Neutrophil (primary cell): ENCODE measurements around the gene PDZD11.

Source experiments
- H3K27ac ChIP-seq: fragments of 200-600 bp; sonication (generic); 2 replicates; pipeline ENCODE4 v1.5.1; 2016; ENCODE audit warnings: mild to moderate bottlenecking, moderate library complexity
- H3K27me3 ChIP-seq: fragments of 200-600 bp; sonication (generic); 2 replicates; pipeline ENCODE4 v1.6.0; 2016; ENCODE audit warnings: mild to moderate bottlenecking
- H3K36me3 ChIP-seq: fragments of 200-600 bp; sonication (generic); 2 replicates; pipeline ENCODE4 v1.5.1; 2017
- H3K4me1 ChIP-seq, 2 experiments: fragments of 200-600 bp in 1 of 2; sonication (generic) in 1 of 2; 1 replicate in 1 of 2; 2 replicates in 1 of 2; pipeline versions ENCODE4 v1.5.1 to v1.6.1; 2013 to 2016; ENCODE audit warnings: low read depth in 1 of 2, low read length in 1 of 2, mild to moderate bottlenecking in 1 of 2, moderate library complexity in 1 of 2; ENCODE audit not compliant: control insufficient read depth in 1 of 2, insufficient read depth in 1 of 2
- H3K4me3 ChIP-seq, 2 experiments: fragments of 200-600 bp in 1 of 2; sonication (generic) in 1 of 2; 1 replicate in 1 of 2; 2 replicates in 1 of 2; pipeline ENCODE4 v1.5.1; 2013 to 2016; ENCODE audit warnings: low read depth in 1 of 2, low read length in 1 of 2, mild to moderate bottlenecking in 1 of 2, moderate library complexity in 1 of 2
- H3K9me3 ChIP-seq: fragments of 200-600 bp; sonication (generic); 2 replicates; pipeline ENCODE4 v1.5.1; 2016
- TF ChIP-seq, protein P1 (sequence below): fragments of 200-600 bp; sonication (generic); IDR thresholded peaks from 2 replicates; pipeline ENCODE4 v1.5.1; 2016; ENCODE audit warnings: antibody characterized with exemption

The PDZD11 gene

DNA sequence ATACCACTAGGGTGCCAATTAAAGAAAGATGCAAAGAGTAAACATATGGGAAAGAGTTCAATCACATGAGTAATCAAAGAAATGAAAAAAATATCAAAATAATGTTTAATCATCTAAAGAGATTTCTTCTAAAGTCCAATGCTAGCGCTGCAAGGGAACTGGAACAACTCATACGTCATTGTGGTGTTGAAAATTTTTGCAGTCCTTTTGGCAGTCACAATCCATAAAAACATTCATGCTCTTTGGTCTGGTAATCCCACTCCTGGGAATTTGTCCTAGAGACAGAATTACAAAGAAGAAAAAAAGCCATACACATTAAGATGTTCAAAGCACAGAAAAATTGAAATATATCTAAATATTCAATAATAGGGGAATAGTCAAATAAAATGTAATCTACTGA, 34.3 kb downstream of the PDZD11 start:
- Histone ChIP-seq H3K4me1 (no peaks in the 10 kb centered on the region), H3K4me3 (no peak overlapping the region), H3K27me3 (no peaks in the 10 kb centered on the region), H3K27ac (no peak overlapping the region), H3K9me3 (no peaks in the 10 kb centered on the region), H3K36me3 (no peaks in the 10 kb centered on the region)
- TF ChIP-seq, protein P1, sequence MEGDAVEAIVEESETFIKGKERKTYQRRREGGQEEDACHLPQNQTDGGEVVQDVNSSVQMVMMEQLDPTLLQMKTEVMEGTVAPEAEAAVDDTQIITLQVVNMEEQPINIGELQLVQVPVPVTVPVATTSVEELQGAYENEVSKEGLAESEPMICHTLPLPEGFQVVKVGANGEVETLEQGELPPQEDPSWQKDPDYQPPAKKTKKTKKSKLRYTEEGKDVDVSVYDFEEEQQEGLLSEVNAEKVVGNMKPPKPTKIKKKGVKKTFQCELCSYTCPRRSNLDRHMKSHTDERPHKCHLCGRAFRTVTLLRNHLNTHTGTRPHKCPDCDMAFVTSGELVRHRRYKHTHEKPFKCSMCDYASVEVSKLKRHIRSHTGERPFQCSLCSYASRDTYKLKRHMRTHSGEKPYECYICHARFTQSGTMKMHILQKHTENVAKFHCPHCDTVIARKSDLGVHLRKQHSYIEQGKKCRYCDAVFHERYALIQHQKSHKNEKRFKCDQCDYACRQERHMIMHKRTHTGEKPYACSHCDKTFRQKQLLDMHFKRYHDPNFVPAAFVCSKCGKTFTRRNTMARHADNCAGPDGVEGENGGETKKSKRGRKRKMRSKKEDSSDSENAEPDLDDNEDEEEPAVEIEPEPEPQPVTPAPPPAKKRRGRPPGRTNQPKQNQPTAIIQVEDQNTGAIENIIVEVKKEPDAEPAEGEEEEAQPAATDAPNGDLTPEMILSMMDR = no peak

DNA sequence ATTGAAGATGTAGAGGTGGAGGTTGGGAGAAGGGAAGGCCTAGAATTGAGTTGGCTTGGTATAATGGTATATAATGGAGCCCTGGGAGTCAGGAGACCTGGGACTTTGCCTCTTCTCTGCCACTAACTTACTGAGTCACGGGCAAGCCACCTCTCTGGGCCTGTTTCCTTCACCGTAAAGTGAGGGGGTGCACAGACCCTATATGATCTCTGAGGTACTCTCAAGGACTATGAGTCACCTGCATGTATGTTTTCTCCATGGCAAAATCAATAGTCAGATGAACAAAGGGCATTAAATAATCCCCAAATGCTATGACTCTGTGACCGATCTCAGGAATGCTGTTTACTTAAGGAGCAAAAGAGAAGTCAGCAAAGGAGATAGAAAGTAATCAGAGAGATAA, 34.8 kb downstream of the PDZD11 start:
- no peak overlapping the region for H3K4me3 ChIP-seq
- H3K27ac ChIP-seq = no peak overlapping the region
- no peaks in the 10 kb centered on the region for H3K9me3 ChIP-seq
- no peaks in the 10 kb centered on the region for H3K36me3 ChIP-seq
- no peaks in the 10 kb centered on the region for H3K27me3 ChIP-seq
- TF ChIP-seq, protein P1 = no peak
- H3K4me1 ChIP-seq = no peaks in the 10 kb centered on the region

DNA sequence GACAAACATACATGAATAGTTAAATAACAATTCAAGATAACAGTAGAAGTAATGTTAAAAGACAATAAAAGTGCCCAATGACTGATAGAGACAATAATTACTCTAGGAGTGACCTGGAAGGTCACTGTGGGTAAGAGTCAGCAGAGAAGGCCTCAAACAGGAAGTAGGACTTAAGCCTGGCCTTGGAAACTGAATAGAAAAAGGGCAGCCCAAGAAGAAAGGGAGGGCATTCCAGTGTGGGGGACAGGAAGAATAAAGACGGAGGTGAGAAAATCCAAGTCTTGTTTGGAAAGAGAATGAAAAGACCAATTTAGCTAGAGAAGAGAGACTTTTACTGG, 35.7 kb downstream of the PDZD11 start:
- no peak overlapping the region for H3K27ac ChIP-seq

DNA sequence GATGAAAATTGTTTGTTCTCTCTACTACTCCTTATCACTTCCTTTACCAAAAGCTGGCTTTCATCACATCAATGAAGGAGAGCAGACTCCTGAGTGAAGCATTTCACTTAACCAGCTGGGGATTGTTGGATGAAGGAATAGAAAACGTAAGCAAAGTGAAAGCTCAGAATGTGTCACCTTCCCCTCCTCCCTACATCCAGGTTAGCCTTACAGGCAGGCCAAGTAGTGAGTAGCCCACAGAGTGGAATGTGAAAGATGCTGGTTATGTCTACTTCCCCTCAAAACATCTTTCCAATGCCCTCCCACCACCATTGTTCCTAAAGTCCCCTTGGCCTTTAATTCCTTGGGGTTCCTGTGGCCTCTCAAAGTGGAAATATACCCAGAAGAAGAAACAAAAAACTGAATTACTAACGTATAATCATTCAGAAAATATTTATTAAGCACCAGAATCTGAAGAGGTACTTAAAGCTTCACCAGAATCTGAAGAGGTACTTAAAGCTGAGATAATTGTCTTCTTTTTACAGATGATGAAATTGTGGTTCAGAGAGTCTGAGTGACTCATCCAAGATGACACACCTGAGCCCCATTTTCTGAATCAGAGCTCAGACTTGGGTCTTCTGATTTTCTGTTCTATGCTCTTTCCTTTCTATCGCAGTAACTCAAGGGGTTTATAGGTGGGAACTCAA, 36.2 kb downstream of the PDZD11 start:
- TF ChIP-seq, protein P1 = no peak
- Histone ChIP-seq H3K27me3 (no peaks in the 10 kb centered on the region), H3K36me3 (no peaks in the 10 kb centered on the region), H3K9me3 (no peaks in the 10 kb centered on the region), H3K4me3 (no peak overlapping the region), H3K4me1 (no peaks in the 10 kb centered on the region), H3K27ac (no peak overlapping the region)

More for the DNA sequence above, 35.7 kb downstream of the PDZD11 start:
- TF ChIP-seq, protein P1 = no peak
- Histone ChIP-seq H3K9me3 (no peaks in the 10 kb centered on the region), H3K4me1 (no peaks in the 10 kb centered on the region), H3K27me3 (no peaks in the 10 kb centered on the region), H3K36me3 (no peaks in the 10 kb centered on the region), H3K4me3 (no peak overlapping the region)

DNA sequence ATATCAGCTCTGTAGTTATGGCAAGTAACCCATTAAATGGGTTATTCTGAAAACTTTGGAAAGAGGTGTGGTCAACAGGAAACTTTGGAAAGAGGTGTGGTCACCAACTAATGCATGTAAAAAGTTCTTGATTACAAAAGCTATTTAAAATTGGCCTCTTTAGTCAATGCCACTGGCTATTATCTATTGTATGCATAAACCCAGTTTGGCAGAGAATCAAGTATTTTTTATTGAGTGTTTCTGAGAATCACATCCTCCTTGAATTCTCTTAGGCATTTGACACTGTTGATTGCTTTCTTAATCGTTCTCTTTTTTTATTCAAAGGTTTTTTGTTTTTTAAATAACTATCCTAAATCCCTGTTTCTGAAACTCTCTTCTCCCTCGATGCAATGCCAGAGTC, 37.2 kb downstream of the PDZD11 start:
- Histone ChIP-seq H3K36me3 (no peaks in the 10 kb centered on the region), H3K27ac (no peak overlapping the region), H3K9me3 (no peaks in the 10 kb centered on the region), H3K27me3 (no peaks in the 10 kb centered on the region), H3K4me1 (no peaks in the 10 kb centered on the region), H3K4me3 (no peak overlapping the region)
- TF ChIP-seq, protein P1 = no peak
